ENCODE results near the gene FRAT1. TPM values are rescaled to one million over a fixed set of nuclear protein-coding genes. Genes with fewer than 3 reads are reported as not detected.

FRAT1 gene
- total RNA-seq, 2 experiments from 2014 or later, result 3.0 to 3.2 TPM

DNA sequence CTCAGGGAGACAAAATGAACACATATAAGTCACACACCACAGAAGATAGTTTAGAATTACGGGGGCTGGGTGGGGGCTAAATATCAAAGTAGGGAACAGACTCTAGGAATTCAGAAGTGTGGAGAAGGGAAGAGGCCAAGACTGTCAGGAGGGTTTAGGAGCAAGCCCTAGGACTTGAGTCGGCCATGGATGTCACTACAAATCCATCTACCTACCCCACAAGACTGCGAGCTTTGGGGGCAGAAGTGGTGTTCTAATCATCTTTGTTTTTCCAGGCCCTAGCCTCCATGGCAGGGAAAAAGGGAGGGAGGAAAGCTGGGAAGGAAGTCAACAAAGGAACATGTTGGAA, 20.9 kb upstream of the FRAT1 start:
- Mint-ChIP-seq H3K4me1 (ENCODE audit: low read depth) (no peaks in the 10 kb centered on the region), H3K4me3 (no peak overlapping the region), H3K27me3 (peaks cover 2% of the 10 kb centered on the region), H3K27ac (no peak overlapping the region), H3K36me3 (ENCODE audit: low read depth) (no peaks in the 10 kb centered on the region), H3K9me3 (no peaks in the 10 kb centered on the region)
- ATAC-seq (no peak), DNase-seq (no peak)
- CTCF ChIA-PET, result no interaction called here
- POLR2A ChIA-PET, result interaction anchor here (1.4 kb wide), 1 partner anchor 35 kb away, joined by 3 read pairs; no protein-coding TSS in a partner anchor
- intact Hi-C loops (cut with micrococcal nuclease), result no loop called here
- TF ChIP-seq, protein P1, sequence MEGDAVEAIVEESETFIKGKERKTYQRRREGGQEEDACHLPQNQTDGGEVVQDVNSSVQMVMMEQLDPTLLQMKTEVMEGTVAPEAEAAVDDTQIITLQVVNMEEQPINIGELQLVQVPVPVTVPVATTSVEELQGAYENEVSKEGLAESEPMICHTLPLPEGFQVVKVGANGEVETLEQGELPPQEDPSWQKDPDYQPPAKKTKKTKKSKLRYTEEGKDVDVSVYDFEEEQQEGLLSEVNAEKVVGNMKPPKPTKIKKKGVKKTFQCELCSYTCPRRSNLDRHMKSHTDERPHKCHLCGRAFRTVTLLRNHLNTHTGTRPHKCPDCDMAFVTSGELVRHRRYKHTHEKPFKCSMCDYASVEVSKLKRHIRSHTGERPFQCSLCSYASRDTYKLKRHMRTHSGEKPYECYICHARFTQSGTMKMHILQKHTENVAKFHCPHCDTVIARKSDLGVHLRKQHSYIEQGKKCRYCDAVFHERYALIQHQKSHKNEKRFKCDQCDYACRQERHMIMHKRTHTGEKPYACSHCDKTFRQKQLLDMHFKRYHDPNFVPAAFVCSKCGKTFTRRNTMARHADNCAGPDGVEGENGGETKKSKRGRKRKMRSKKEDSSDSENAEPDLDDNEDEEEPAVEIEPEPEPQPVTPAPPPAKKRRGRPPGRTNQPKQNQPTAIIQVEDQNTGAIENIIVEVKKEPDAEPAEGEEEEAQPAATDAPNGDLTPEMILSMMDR (IDR thresholded peaks at IDR 0.05), result no peak

DNA sequence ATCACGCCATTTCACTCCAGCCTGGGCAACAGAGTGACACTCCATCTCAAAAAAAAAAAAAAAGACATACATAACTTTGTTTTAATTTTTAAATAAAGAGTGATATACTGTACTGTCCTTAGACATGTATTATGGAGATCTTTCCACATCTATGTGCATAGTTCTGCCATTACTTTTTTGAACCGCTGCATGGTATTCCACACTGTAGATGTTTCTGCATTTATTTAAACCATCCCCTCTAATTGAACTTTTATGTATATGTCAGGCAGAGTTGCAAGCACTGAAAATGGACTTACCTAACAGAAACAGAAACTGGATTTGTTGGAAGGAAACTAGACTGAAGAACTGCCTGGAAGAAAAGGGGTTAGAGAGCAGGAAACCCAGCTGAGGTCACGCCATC, 18.1 kb upstream of the FRAT1 start:
- H3K9me3 Mint-ChIP-seq, result no peaks in the 10 kb centered on the region
- intact Hi-C loops (cut with micrococcal nuclease), result no loop called here
- POLR2A ChIA-PET, result no interaction called here
- H3K4me3 Mint-ChIP-seq, result no peak overlapping the region
- no peaks in the 10 kb centered on the region for H3K27me3 Mint-ChIP-seq
- no peak overlapping the region for H3K27ac Mint-ChIP-seq
- no peaks in the 10 kb centered on the region for H3K4me1 Mint-ChIP-seq (ENCODE audit: low read depth)
- ATAC-seq (no peak), DNase-seq (no peak)
- CTCF ChIA-PET, result no interaction called here
- TF ChIP-seq, protein P1 (IDR thresholded peaks at IDR 0.05), result no peak
- no peaks in the 10 kb centered on the region for H3K36me3 Mint-ChIP-seq (ENCODE audit: low read depth)

DNA sequence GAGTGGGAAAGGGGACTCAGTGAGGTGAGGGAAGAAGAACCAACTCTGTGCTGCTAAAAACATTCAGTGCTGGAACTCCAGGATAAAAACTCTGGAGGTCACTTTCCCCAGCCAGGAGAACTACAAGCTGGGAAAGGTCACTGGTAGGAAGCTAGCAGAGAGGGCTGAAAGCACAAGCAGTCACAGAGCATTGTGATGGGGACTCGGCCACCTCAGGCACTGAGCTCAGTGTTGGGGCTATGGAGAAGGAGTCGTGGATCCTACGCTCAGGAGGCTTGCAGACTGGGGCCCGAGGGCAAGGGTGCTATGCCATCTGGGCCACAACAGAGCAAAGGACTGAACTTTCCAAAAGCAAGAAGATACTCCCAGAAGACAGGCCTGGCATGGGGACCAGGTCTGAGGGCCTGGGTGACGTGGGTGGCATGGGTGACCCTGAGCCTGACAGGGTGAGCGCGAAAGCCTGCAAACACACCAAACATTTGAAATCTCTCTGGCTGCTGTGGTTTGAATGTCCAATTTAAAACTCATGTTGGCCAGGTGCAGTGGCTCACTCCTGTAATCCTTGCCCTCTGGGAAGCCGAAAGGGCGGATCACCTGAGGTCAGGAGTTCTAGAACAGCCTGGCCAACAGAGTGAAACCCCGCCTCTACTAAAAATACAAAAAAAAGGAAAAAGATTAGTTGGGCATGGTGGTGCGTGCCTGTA, 16.8 kb upstream of the FRAT1 start:
- ATAC-seq, result no peak
- TF ChIP-seq, protein P1 (IDR thresholded peaks at IDR 0.05), result no peak
- ChIA-PET POLR2A (interaction anchor here (0.7 kb wide), 1 partner anchor 84 kb away, joined by 3 read pairs; no protein-coding TSS in a partner anchor), CTCF (no interaction called here)
- H3K36me3 Mint-ChIP-seq (ENCODE audit: low read depth), result no peaks in the 10 kb centered on the region
- no peaks in the 10 kb centered on the region for H3K27me3 Mint-ChIP-seq
- no peak overlapping the region for H3K27ac Mint-ChIP-seq
- H3K4me3 Mint-ChIP-seq, result no peak overlapping the region
- no peaks in the 10 kb centered on the region for H3K9me3 Mint-ChIP-seq
- intact Hi-C loops (cut with micrococcal nuclease), result no loop called here
- no peak for DNase-seq
- no peaks in the 10 kb centered on the region for H3K4me1 Mint-ChIP-seq (ENCODE audit: low read depth)

DNA sequence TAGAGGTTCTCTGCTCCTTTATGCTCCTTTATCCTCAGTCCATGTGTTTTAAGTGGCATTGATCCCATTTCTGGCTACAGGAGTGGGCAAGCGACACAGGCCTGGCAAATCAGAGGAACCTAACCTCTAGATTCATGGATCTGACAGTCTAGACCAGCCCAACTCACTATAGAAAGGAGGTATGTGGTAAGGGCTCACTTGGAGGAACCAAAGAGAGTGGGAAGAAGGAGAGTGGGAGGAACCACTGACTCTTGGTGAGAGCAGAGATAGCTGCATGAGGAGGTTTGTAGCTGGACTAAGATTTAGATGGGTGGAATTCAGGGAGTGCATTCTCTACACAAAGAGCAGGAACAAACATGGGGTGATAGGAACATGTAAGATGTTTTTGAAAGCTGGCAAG, 11.6 kb upstream of the FRAT1 start:
- TF ChIP-seq, protein P1 (IDR thresholded peaks at IDR 0.05), result no peak
- intact Hi-C loops (cut with micrococcal nuclease), result no loop called here
- DNase-seq (no peak), ATAC-seq (no peak)
- Mint-ChIP-seq H3K4me1 (ENCODE audit: low read depth) (no peaks in the 10 kb centered on the region), H3K27ac (no peak overlapping the region), H3K36me3 (ENCODE audit: low read depth) (no peaks in the 10 kb centered on the region), H3K4me3 (no peak overlapping the region), H3K9me3 (no peaks in the 10 kb centered on the region), H3K27me3 (no peaks in the 10 kb centered on the region)
- ChIA-PET CTCF (interaction anchor here (1.3 kb wide), 1 partner anchor 29 kb away, joined by 3 read pairs; no protein-coding TSS in a partner anchor), POLR2A (no interaction called here)

DNA sequence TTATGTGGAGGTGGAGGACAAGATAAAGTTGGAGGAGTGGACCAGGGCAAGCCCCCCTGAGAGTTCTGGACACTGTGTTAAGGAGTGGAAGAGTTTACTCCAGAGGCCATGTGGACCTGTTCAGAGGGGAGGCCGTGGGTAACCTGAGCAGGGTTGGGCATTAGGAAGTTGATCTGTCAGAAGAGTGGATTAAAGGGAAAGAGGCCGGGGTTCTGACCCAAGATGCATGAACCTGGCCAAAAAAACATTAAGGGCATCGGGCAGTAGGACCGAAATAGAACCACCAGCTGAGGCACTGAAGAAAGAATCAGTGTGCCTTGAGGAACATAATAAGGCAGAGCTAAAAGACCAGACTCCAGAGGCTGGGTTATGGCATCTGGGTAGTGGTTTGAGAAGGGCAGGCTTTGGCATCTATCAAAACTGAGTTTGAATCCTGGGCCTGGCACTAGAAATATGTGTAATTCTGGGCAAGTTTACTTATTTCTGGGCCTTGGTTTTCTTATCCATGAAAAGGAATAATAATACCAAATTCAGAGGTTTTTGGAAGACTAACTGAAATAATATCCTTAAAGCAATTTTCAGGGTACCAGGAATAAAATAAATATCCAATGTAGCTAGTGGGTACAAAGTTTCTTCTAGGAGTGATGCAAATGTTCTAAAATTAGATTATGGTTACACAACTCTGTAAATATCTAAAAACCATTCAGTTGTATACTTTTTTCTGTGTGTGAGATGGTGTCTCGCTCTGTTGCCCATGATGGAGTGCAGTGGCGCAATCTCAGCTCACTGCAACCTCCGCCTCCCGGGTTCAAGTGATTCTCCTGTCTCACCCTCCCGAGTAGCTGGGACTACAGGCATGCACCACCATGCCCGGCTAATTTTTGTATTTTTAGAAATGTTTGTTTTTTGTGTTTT, 10.9 kb upstream of the FRAT1 start:
- intact Hi-C loops (cut with micrococcal nuclease), result no loop called here
- Mint-ChIP-seq H3K9me3 (no peaks in the 10 kb centered on the region), H3K4me3 (no peak overlapping the region), H3K27me3 (no peaks in the 10 kb centered on the region), H3K36me3 (ENCODE audit: low read depth) (no peaks in the 10 kb centered on the region), H3K4me1 (ENCODE audit: low read depth) (no peaks in the 10 kb centered on the region), H3K27ac (no peak overlapping the region)
- TF ChIP-seq, protein P1 (IDR thresholded peaks at IDR 0.05), result no peak
- ChIA-PET CTCF (interaction anchor here (1.0 to 1.3 kb wide), 2 partner anchors 29 to 74 kb away, joined by 3 to 5 read pairs; no protein-coding TSS in a partner anchor), POLR2A (no interaction called here)
- ATAC-seq (no peak), DNase-seq (no peak)
